ENCODE measurements around the gene CCDC170.

DNA sequence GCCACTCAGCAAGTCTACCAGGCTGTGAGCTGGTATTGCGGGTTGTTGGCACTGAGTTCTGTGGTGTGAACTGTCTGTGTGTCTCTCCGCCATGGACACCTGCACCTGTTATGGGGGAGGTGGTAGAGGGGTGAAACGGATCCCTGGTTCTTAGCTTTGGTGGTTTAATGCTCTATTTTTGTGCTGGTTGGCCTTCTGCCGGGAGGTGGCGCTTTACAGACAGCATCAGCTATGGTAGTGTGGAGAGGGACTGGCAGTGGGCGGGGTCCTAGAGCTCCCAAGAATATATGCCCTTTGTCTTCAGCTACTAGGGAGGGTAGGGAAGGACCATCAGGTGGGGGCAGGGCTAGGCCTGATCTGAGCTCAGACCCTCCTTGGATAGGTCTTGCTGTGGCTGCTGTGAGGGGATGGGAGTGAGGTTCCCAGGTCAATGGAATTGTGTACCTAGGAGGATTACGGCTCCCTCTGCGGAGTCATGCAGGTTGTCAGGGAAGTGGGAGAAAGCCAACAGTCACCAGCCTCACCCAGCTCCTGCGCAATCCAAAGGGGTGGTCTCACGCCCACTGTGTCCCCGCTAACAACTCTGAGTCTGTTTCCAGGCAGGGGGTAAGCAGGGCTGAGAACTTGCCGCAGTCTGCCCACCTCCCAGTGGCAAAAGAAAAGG, 154.3 kb downstream of the CCDC170 start:
- TF ChIP-seq POLR2AphosphoS5 (IDR thresholded peaks at IDR 0.05; ENCODE audit: borderline replicate concordance, low read depth, low read length) (no peak), EZH2 (IDR thresholded peaks at IDR 0.05) (no peak), FOXP2 (optimal IDR thresholded peaks at IDR 0.05; ENCODE audit: control extremely low read depth, extremely low read length, insufficient read depth) (no peak)
